Jurkat, Clone E6-1 (cell line): Measurements from ENCODE around the gene HIC2. TPM values are rescaled to one million over a fixed set of nuclear protein-coding genes. Genes with fewer than 3 reads are reported as not detected.
"Not testable (repeated sequence)": the region's sequence is repeated elsewhere in the genome, so short reads cannot be mapped to it uniquely, and the experiment has no call there.

Experiments
- DNase-seq: peaks from one replicate; pipeline ENCODE4 v3.0.0-alpha.2; 2011; ENCODE audit warnings: low read depth, low spot score
- H3K4me3 ChIP-seq: 2 replicates; pipeline ENCODE4 v1.5.1; 2011; ENCODE audit warnings: mild to moderate bottlenecking, low read length, control low read depth, moderate library complexity
- polyA plus RNA-seq: library from polyadenylated mRNA; unstranded; fragments of >200 nt; gene quantifications from one replicate; pipeline ENCODE4 v1.2.1, GENCODE V29; 2012; ENCODE audit warnings: missing spikeins; ENCODE audit not compliant: insufficient read length, insufficient read depth

The HIC2 gene, protein sequence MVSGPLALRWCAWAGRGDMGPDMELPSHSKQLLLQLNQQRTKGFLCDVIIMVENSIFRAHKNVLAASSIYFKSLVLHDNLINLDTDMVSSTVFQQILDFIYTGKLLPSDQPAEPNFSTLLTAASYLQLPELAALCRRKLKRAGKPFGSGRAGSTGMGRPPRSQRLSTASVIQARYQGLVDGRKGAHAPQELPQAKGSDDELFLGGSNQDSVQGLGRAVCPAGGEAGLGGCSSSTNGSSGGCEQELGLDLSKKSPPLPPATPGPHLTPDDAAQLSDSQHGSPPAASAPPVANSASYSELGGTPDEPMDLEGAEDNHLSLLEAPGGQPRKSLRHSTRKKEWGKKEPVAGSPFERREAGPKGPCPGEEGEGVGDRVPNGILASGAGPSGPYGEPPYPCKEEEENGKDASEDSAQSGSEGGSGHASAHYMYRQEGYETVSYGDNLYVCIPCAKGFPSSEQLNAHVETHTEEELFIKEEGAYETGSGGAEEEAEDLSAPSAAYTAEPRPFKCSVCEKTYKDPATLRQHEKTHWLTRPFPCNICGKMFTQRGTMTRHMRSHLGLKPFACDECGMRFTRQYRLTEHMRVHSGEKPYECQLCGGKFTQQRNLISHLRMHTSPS
- polyA plus RNA-seq: 4.8 TPM

DNA sequence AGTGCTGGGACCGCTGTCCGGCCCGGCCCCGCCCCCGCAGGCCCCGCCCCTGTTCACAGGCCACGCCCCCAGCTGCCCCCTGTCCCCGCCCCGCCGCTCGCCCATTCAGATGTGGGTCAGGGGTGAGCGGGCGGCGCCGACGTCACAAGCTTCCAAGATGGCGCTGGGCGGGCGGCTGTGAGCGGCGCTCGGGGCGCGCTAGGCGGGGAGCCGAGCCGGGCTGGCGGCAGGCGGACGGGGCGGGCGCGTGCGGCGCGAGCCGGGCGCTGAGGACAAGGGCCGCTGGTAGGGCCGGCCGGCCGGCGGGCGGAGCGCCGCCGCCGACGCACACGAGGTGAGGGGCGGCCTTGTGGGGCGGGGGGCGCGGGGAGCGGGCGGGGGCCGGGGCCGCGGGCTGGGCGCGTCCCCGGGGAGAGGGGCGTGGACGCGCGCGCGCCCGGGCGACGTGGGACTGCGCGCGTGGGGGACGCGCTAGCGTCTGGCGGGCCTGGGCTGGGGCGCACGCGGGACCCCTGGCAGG is at the start of gene HIC2:
Gene HIC2 (plus strand): TSS at position 145 of the 520 bp plus-strand sequence. CDS start 25,461 bp downstream, outside the sequence.
- H3K4me3 ChIP-seq: peak within 1 kb of the TSS; percentile 47
- not testable (repeated sequence) for DNase-seq

DNA sequence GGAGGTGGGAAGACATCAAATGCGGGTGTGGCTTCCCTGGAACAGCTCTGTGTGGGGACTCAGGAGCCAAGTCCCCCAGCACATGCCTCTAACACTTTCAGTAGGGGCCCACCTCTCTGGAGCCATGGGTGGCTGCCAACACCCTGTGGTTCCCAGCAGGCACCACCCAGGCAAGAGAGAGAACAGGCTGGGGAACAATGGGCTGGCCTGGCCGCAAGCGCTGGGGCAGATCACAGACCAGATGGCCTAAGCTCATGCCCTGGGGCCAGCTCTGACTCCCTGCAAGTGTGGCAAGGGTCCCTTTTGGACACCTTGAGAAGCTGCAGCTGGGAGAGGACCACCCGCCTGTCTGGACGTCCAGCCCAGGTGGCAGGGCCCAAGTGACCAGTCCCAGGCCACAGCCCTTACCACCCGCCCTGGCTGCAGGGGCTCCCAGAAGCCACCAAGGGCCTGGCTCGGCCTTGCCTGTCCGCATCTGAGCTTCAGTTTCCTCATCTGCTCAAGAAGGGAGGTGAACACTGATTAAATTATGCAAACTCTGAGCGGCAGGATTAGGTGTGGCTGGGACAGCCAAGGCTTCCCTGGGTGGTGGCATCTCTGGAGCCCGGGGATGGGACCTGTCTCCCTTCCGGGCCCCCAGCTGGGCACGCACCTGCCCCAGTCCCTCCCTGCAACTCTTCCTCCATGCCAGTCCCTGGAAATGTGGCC is 48.4 kb upstream of the HIC2 start:
- DNase-seq, H3K4me3 ChIP-seq: not testable (repeated sequence)

DNA sequence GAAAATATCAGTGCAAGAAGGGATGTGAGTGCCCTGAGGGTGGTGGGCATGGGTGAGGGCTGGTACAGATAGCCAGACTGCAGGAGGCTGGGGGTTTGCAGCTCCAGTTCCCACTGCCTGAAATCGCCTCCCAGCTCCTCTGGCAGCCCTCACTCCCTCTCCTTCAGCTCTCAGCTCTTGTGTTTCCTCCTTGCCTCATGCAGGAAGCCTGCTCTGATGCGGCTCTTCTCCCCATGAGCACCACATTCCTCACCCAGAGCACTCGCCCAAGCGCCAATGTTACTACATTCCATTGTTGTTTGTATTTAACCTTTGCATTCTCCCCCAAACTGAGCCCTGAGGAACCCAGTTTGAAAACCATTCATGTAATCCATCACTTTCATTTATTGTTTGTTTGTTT is 41.3 kb upstream of the HIC2 start:
- H3K4me3 ChIP-seq, DNase-seq: not testable (repeated sequence)

DNA sequence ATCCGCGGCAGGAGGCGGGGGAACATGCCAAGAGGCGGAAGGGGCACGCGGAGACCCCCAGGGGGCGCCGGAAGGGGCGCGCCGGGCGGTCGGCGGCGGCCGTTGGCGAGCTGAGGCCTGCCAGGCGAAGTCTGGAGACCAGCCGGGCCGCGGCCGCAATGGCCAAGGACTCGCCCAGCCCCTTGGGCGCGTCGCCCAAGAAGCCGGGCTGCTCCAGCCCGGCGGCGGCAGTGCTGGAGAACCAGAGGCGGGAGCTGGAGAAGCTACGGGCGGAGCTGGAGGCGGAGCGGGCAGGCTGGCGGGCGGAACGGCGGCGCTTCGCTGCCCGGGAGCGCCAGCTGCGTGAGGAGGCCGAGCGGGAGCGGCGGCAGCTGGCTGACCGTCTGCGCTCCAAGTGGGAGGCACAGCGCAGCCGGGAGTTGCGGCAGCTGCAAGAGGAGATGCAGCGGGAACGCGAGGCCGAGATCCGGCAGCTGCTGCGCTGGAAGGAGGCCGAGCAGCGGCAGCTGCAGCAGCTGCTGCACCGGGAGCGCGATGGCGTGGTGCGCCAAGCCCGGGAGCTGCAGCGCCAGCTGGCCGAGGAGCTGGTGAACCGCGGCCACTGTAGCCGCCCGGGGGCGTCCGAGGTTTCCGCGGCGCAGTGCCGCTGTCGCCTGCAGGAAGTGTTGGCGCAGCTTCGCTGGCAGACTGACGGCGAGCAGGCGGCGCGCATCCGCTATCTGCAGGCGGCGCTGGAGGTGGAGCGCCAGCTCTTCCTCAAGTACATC is 33.3 kb upstream of the HIC2 start, which contains the start of gene RIMBP3B:
Gene RIMBP3B (plus strand): TSS at position 51 of the 767 bp plus-strand sequence. CDS start 108 bp downstream, at position 159.
- not testable (repeated sequence) for DNase-seq, H3K4me3 ChIP-seq

DNA sequence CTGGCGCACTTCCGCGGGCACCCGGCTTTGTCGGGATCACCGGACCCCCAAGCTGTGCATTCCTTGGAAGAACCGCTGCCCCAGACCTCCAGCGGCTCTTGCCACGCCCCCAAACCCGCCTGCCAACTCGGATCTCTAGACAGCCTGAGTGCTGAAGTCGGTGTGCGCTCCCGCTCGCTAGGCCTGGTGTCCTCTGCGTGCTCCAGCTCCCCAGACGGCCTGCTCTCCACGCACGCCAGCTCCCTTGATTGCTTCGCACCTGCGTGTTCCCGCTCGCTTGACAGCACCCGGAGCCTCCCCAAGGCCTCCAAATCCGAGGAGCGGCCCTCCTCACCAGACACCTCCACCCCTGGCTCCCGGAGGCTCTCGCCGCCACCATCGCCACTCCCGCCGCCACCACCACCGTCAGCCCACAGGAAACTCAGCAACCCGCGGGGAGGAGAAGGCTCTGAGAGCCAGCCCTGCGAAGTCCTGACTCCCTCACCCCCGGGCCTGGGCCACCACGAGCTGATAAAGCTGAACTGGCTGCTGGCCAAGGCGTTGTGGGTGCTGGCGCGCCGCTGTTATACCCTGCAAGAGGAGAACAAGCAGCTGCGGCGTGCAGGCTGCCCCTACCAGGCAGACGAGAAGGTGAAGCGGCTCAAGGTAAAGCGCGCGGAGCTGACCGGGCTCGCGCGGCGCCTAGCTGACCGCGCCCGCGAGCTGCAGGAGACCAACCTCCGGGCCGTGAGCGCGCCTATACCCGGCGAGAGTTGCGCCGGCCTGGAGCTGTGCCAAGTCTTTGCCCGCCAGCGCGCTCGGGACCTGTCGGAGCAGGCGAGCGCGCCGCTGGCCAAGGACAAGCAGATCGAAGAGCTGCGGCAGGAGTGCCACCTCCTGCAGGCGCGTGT is 32.5 kb upstream of the HIC2 start:
- not testable (repeated sequence) for DNase-seq, H3K4me3 ChIP-seq

DNA sequence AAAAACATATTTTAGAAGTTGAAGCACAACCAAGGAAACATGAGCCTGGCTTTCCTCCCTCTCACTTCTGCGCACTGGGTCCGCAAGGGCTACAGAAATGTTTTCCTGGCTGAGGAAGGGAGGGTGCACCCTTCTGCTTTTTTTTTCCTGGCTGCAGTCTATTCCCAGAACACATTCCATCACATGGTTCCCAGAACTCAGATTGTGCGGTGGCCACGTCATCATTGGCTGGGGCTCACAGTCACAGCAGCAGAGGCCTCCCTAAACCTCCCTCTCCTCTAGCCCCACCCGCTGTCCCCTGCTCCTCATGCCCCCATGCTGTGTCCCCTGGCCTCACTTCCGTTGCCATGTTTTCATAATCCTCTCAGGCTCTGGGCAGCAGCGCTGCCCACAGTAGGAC is 27.7 kb upstream of the HIC2 start:
- not testable (repeated sequence) for H3K4me3 ChIP-seq, DNase-seq

DNA sequence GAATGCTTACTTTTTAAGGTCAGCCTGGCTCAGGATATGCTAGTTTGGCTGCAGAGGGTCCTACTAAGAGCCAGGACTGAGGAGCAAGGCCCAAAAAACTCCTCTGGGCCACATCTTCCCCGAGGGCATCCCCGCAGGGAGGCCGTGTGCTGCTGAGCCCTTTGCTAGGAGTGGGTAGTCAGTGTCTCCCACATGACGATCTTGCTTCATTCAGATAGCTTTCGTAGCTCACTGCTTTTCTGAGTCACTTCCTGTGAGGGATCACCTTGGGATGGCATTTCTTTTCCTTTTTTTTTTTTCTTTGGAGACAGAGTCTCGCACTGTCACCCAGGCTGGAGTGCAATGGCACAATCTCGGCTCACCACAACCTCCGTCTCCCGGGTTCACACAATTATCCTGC is 27.2 kb upstream of the HIC2 start:
- DNase-seq, H3K4me3 ChIP-seq: not testable (repeated sequence)

DNA sequence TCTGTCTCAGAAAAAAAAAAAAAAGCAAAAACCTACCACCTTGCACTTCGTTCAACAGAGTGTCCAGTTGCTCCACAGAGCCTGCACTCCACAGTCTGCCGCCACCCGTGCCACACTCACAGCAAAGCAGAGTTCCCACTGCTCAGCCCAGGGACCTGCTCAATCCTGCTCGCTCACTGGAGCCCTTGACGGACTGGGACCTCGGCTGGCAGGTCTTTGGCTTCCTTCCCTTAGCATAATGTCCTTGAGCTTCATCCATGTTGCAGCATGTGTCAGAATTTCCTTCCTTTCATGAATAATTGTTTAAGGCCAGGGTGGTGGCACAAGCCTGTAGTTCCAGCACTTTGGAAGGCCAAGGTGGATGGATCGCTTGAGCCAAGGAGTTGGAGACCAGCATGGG is 22.6 kb upstream of the HIC2 start:
- H3K4me3 ChIP-seq, DNase-seq: not testable (repeated sequence)

DNA sequence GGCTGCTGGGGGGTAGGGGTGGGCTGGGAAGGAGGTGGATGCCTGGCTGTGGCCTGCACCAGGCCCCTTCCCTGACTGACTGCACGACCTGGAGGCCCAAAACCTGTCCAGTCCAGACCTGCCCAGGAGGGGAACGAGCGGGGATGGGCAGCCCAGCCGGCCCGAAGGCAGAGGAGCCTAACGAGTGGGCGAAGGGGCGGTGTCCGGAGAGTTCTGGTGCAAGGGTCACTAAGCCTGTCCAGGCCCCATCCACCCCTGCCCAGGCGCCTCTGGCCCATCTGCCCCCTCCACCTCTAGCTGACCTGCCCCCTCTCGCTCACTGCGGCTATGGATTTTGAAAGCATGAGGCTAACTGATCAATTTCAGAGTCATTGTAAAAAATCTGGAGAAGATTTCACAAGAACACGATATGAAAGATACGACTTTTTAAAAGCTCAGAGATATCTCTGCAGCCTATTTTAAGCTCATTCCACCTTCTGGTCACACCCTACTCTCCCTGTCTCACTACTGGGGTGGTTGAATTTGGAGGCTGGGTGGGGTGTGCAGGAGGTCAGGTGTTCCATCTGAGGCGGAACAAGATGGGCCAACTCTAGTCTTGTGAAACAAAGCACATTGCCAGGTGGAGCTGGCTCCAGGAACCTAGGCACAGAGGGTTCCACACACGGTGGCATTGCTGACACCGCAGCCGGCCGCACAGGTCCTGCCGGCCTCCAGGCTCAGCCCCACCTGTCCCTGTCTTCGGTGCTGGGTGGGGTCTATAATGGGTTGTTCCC is 15.8 kb upstream of the HIC2 start:
- not testable (repeated sequence) for H3K4me3 ChIP-seq, DNase-seq

DNA sequence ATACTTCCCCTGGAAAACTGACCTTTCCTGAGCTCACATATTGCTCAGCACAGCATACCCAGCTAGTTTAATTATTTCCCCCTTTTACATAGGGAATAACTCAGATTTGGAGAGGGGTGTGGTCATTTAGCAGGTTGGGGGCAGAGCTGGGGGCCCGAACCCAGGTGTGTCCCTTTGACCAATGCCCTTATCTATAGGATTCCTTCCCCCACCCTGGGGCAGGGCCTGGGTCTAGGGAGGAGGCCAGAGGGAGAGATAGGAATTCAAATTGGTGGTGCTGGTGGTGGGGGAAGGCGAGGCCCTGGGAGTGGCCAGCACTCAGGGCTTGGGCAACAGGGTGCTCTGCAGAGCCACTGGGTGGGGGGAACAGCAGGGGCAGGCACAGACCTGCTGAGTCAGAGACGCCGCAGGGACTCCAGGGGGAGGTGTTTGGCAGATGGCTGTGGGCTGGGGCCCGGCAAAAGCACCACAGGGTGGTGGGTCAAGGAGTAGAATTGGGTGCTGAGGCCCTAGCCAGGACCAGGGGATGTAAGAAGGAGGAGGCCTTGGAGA is 14.3 kb upstream of the HIC2 start:
- H3K4me3 ChIP-seq, DNase-seq: not testable (repeated sequence)

DNA sequence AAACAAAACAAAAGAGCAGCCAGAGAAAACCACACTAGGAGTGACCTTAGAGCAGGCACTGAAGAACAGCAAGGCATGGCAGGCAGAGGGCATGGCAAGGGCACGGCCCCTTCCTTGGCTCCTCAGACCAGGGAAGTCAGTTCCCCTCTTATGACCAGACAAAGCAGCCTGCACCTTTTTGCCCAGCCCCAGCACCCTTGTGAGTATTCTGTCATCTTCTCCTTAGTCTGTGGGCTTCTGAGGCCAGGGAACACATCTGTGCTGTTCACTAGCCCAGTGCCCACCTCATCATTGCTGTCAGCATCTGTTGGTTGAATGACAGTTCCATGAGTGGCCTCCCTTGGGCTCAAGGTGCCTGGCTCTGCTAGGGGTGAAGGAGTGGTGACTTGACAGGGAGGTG is 10.0 kb upstream of the HIC2 start:
- not testable (repeated sequence) for H3K4me3 ChIP-seq, DNase-seq

DNA sequence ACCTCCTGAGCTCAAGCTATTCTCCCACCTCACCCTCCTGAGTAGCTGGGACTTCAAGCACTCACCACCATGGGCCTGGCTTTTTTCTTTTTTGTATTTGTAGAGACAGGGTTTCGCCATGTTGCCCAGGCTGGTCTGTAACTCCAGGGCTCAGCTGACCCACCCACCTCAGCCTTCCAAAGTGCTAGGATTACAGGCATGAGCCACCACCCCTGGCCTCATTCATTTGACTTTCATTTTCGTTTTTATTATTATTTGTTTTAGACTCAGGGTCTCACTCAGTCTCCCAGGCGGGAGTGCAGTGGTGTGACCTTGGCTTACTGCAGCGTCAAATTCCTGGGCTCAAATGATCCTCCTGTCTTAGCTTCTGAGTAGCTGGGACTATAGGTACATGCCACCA is 9.4 kb upstream of the HIC2 start:
- not testable (repeated sequence) for H3K4me3 ChIP-seq, DNase-seq

DNA sequence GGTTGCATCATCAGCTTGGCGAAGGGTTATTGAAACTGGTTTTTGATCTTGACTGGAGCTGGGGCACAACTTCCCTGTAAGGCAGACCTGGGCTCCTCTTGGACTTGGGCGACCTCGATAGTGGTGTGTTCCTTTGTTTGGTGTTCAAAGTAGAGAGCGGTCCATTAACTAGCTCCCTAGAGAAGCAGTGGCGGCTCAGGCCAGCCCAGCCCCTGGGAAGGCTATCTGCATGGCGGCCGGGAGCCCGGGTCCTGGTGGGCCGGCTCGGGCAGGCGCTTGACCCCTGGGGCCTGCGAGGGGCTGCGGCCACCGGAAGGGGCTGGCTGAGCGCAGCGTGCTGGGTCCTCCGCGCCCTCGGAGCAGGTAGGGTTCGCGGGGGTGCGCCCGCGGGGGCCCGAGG is 796 bp upstream of the HIC2 start:
- DNase-seq, H3K4me3 ChIP-seq: not testable (repeated sequence)

DNA sequence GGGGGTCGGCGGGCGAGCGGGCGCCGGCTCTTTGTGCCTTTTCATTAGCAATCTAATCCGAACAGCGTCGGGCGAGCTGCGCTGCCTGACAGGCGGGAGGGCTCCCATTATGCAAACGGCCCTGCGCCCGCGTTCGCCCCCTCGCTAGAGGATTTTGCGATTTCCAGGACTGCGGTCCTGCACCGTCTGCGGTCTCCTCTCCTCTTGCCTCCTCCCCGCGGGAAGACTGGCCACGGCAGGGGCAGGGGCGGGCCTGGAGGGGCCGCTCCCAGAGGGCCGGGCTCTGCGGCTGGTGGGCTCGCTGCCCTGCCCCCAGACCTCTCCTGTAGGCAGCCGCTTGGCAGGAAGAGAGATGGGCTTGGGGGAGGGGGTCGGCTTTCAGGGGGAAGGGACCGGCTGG is 682 bp downstream of the HIC2 start:
- peak overlapping the region; percentile 47 for H3K4me3 ChIP-seq
- not testable (repeated sequence) for DNase-seq

DNA sequence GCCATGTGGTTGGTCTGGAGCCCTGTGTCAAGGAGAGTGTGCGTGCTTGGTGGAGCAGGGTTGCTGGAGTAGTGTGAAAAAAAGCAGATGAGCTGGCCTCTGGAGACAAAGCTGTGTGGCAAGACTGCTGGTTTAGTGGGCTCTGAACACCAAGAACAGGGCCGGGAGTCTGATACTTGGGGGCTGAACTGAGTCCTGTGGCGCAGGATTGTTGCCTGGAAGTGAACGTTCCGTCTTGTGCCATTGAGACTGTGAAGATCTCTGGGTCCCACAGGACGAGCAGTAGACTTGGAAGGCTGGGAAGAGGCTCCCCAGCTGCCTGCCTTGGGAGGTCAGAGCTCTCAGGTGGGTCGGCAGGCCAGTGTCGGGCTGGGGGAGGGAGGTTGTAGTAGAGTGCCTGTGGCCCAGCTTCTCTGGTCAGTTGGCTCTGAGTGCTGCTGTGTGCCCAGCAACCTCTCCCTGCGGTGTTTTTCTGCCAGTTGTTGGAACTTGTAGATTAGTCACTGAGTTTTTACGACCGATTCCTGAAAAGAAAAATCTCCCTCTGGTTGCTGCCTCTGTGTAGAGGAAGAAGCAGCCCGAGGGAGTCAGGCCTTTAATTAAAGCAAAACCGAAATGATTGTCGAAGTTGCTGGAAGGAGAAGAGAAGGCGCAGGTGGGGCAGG is 1.9 kb downstream of the HIC2 start:
- not testable (repeated sequence) for H3K4me3 ChIP-seq, DNase-seq

DNA sequence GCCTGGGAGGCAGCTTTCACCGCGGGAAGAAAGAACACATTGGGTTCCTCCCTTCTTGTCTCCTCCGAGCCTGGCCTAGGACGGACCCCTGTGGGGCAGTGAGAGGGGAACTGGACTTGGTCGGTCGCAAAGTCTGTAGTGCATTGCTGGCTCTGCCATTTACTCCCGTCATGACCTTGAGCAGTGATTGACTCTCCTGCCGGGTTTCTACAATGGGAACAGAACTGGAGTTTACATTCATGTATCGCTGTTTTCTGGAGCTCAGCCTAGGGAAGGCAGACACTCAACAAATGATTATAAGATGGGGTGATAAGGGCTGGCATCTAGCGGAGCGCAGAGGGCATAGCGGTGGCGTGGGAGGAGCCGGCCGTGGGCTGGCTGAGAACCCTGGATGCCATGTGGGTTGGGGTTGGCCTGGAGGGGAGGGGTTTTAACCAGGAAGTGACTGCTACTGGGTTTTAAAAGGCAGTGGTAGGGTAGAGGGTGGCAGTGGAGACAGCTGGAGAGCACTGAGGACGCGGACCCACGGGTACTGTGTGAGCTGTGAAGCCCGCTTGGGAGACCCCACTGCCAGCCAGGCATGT is 3.1 kb downstream of the HIC2 start:
- not testable (repeated sequence) for H3K4me3 ChIP-seq, DNase-seq
